ENCODE data around the gene MEF2C.

The MEF2C gene

GRCh38 chr5:88882276-88883038 is 527 bp downstream of the MEF2C start:
- Histone ChIP-seq H3K9me3 (ENCODE audit: control insufficient read depth, insufficient read depth, low read length) (no peaks in the 10 kb centered on the region), H3K9ac (ENCODE audit: low read depth, low read length) (peak overlapping the region; percentile 63), H3K4me1 (ENCODE audit: insufficient read depth, low read length) (no peaks in the 10 kb centered on the region), H3K36me3 (ENCODE audit: insufficient read depth, low read length) (no peaks in the 10 kb centered on the region)

GRCh38 chr5:88881571-88881971 is 1.4 kb downstream of the MEF2C start:
- Histone ChIP-seq H3K9me3 (ENCODE audit: control insufficient read depth, insufficient read depth, low read length) (no peaks in the 10 kb centered on the region), H3K4me1 (ENCODE audit: insufficient read depth, low read length) (no peaks in the 10 kb centered on the region), H3K36me3 (ENCODE audit: insufficient read depth, low read length) (no peaks in the 10 kb centered on the region), H3K9ac (ENCODE audit: low read depth, low read length) (no peak overlapping the region)

GRCh38 chr5:88880201-88880600 is 2.8 kb downstream of the MEF2C start:
- no peaks in the 10 kb centered on the region for H3K4me1 ChIP-seq (ENCODE audit: insufficient read depth, low read length)
- no peaks in the 10 kb centered on the region for H3K9me3 ChIP-seq (ENCODE audit: control insufficient read depth, insufficient read depth, low read length)
- H3K36me3 ChIP-seq (ENCODE audit: insufficient read depth, low read length), result no peaks in the 10 kb centered on the region
- H3K9ac ChIP-seq (ENCODE audit: low read depth, low read length), result no peak overlapping the region

GRCh38 chr5:88879724-88880123 is 3.3 kb downstream of the MEF2C start:
- Histone ChIP-seq H3K36me3 (ENCODE audit: insufficient read depth, low read length) (no peaks in the 10 kb centered on the region), H3K9me3 (ENCODE audit: control insufficient read depth, insufficient read depth, low read length) (no peaks in the 10 kb centered on the region), H3K9ac (ENCODE audit: low read depth, low read length) (no peak overlapping the region), H3K4me1 (ENCODE audit: insufficient read depth, low read length) (no peaks in the 10 kb centered on the region)

- Histone ChIP-seq H3K36me3 (ENCODE audit: insufficient read depth, low read length) (no peaks in the 10 kb centered on the region), H3K9me3 (ENCODE audit: control insufficient read depth, insufficient read depth, low read length) (no peaks in the 10 kb centered on the region), H3K9ac (ENCODE audit: low read depth, low read length) (no peak overlapping the region), H3K4me1 (ENCODE audit: insufficient read depth, low read length) (no peaks in the 10 kb centered on the region)
Measured at GRCh38 chr5:88878976-88879375, 4.0 kb downstream of the MEF2C start.

GRCh38 chr5:88877826-88878225 is 5.2 kb downstream of the MEF2C start:
- no peaks in the 10 kb centered on the region for H3K4me1 ChIP-seq (ENCODE audit: insufficient read depth, low read length)
- no peak overlapping the region for H3K9ac ChIP-seq (ENCODE audit: low read depth, low read length)

GRCh38 chr5:88876714-88877113 is 6.3 kb downstream of the MEF2C start:
- H3K9ac ChIP-seq (ENCODE audit: low read depth, low read length), result no peak overlapping the region

More at GRCh38 chr5:88877826-88878225, 5.2 kb downstream of the MEF2C start:
- H3K9me3 ChIP-seq (ENCODE audit: control insufficient read depth, insufficient read depth, low read length), result no peaks in the 10 kb centered on the region
- H3K36me3 ChIP-seq (ENCODE audit: insufficient read depth, low read length), result no peaks in the 10 kb centered on the region

GRCh38 chr5:88875341-88876234 is 7.4 kb downstream of the MEF2C start:
- Histone ChIP-seq H3K9ac (ENCODE audit: low read depth, low read length) (no peak overlapping the region), H3K36me3 (ENCODE audit: insufficient read depth, low read length) (no peaks in the 10 kb centered on the region), H3K9me3 (ENCODE audit: control insufficient read depth, insufficient read depth, low read length) (no peaks in the 10 kb centered on the region), H3K4me1 (ENCODE audit: insufficient read depth, low read length) (no peaks in the 10 kb centered on the region)

More at GRCh38 chr5:88876714-88877113, 6.3 kb downstream of the MEF2C start:
- no peaks in the 10 kb centered on the region for H3K9me3 ChIP-seq (ENCODE audit: control insufficient read depth, insufficient read depth, low read length)
- H3K4me1 ChIP-seq (ENCODE audit: insufficient read depth, low read length), result no peaks in the 10 kb centered on the region
- H3K36me3 ChIP-seq (ENCODE audit: insufficient read depth, low read length), result no peaks in the 10 kb centered on the region

GRCh38 chr5:88873447-88873846 is 9.5 kb downstream of the MEF2C start:
- Histone ChIP-seq H3K4me1 (ENCODE audit: insufficient read depth, low read length) (no peaks in the 10 kb centered on the region), H3K9ac (ENCODE audit: low read depth, low read length) (no peak overlapping the region), H3K36me3 (ENCODE audit: insufficient read depth, low read length) (no peaks in the 10 kb centered on the region), H3K9me3 (ENCODE audit: control insufficient read depth, insufficient read depth, low read length) (no peaks in the 10 kb centered on the region)

- H3K9ac ChIP-seq (ENCODE audit: low read depth, low read length), result no peak overlapping the region
- no peaks in the 10 kb centered on the region for H3K36me3 ChIP-seq (ENCODE audit: insufficient read depth, low read length)
- H3K9me3 ChIP-seq (ENCODE audit: control insufficient read depth, insufficient read depth, low read length), result no peaks in the 10 kb centered on the region
- no peaks in the 10 kb centered on the region for H3K4me1 ChIP-seq (ENCODE audit: insufficient read depth, low read length)
Measured at GRCh38 chr5:88872971-88873370, 10.0 kb downstream of the MEF2C start.

- H3K9ac ChIP-seq (ENCODE audit: low read depth, low read length), result no peak overlapping the region
- H3K36me3 ChIP-seq (ENCODE audit: insufficient read depth, low read length), result no peaks in the 10 kb centered on the region
- H3K9me3 ChIP-seq (ENCODE audit: control insufficient read depth, insufficient read depth, low read length), result no peaks in the 10 kb centered on the region
- no peaks in the 10 kb centered on the region for H3K4me1 ChIP-seq (ENCODE audit: insufficient read depth, low read length)
Measured at GRCh38 chr5:88870285-88870684, 12.7 kb downstream of the MEF2C start.

- H3K36me3 ChIP-seq (ENCODE audit: insufficient read depth, low read length), result no peaks in the 10 kb centered on the region
- no peaks in the 10 kb centered on the region for H3K4me1 ChIP-seq (ENCODE audit: insufficient read depth, low read length)
- no peaks in the 10 kb centered on the region for H3K9me3 ChIP-seq (ENCODE audit: control insufficient read depth, insufficient read depth, low read length)
Measured at GRCh38 chr5:88868468-88869068, 14.4 kb downstream of the MEF2C start.

GRCh38 chr5:88867638-88868037 is 15.3 kb downstream of the MEF2C start:
- Histone ChIP-seq H3K36me3 (ENCODE audit: insufficient read depth, low read length) (no peaks in the 10 kb centered on the region), H3K9ac (ENCODE audit: low read depth, low read length) (no peak overlapping the region), H3K9me3 (ENCODE audit: control insufficient read depth, insufficient read depth, low read length) (no peaks in the 10 kb centered on the region), H3K4me1 (ENCODE audit: insufficient read depth, low read length) (no peaks in the 10 kb centered on the region)

More at GRCh38 chr5:88868468-88869068, 14.4 kb downstream of the MEF2C start:
- H3K9ac ChIP-seq (ENCODE audit: low read depth, low read length), result no peak overlapping the region; the same call in 1 of the 2 replicates

GRCh38 chr5:88863523-88863922 is 19.5 kb downstream of the MEF2C start:
- no peaks in the 10 kb centered on the region for H3K9me3 ChIP-seq (ENCODE audit: control insufficient read depth, insufficient read depth, low read length)
- no peak overlapping the region for H3K9ac ChIP-seq (ENCODE audit: low read depth, low read length)
- H3K36me3 ChIP-seq (ENCODE audit: insufficient read depth, low read length), result no peaks in the 10 kb centered on the region
- H3K4me1 ChIP-seq (ENCODE audit: insufficient read depth, low read length), result no peaks in the 10 kb centered on the region
